Muscle layer of colon (tissue), 2 donors: ENCODE measurements around the gene CAPRIN2.
A peak's percentile ranks its signal among the peaks of the same experiment; 100 is the strongest.

Source experiments
- H3K27ac ChIP-seq: one replicate; pipeline ENCODE4 v1.7.0; 2013; ENCODE audit warnings: low read depth, mild to moderate bottlenecking, low read length, moderate library complexity
- H3K27me3 ChIP-seq, 2 donors: one replicate each; pipeline ENCODE4 v1.7.0; 2013; ENCODE audit warnings: low read length in 2 of 2, mild to moderate bottlenecking in 2 of 2; ENCODE audit not compliant: insufficient read depth in 2 of 2, control insufficient read depth in 1 of 2
- H3K36me3 ChIP-seq: one replicate; pipeline ENCODE4 v1.7.0; 2013; ENCODE audit warnings: mild to moderate bottlenecking, low read length; ENCODE audit not compliant: insufficient read depth
- H3K4me1 ChIP-seq: one replicate; pipeline ENCODE4 v1.7.0; 2013; ENCODE audit warnings: mild to moderate bottlenecking, low read length; ENCODE audit not compliant: insufficient read depth
- H3K4me3 ChIP-seq, 2 donors: one replicate each; pipeline ENCODE4 v1.7.0; 2013; ENCODE audit warnings: low read length in 2 of 2, low read depth in 1 of 2, mild to moderate bottlenecking in 1 of 2, moderate library complexity in 1 of 2
- H3K9ac ChIP-seq: one replicate; pipeline ENCODE4 v1.7.0; 2013; ENCODE audit warnings: low read length
- H3K9me3 ChIP-seq: one replicate; pipeline ENCODE4 v1.7.0; 2013; ENCODE audit warnings: mild to moderate bottlenecking, low read length
- donor health status: abdominal sarcoma.
- donor health status: Adenocarcinoma of cecum.

The CAPRIN2 gene

GRCh38 chr12:30696103-30696408, 58.7 kb downstream of the CAPRIN2 start:
- Histone ChIP-seq H3K36me3 (no peaks in the 10 kb centered on the region), H3K4me3 (peak overlapping the region; percentile 96 to 97), H3K27ac (peak overlapping the region; percentile 79), H3K9me3 (no peaks in the 10 kb centered on the region), H3K9ac (peak overlapping the region; percentile 72), H3K4me1 (peaks cover 27% of the 10 kb centered on the region), H3K27me3 (no peaks in the 10 kb centered on the region)

- Histone ChIP-seq H3K9ac (peak within 1 kb of the TSS; percentile 79), H3K4me3 (peak within 1 kb of the TSS; percentile 96 to 97), H3K27me3 (no peaks in the 10 kb centered on the region), H3K27ac (peak within 1 kb of the TSS; percentile 79), H3K36me3 (no peaks in the 10 kb centered on the region), H3K4me1 (peaks cover 27% of the 10 kb centered on the region), H3K9me3 (no peaks in the 10 kb centered on the region)
These were observed 59.3 kb downstream of the CAPRIN2 start, which contains the start of gene IPO8 for GRCh38 chr12:30695199-30696102. Gene IPO8, minus strand, starts transcription at chr12:30695869. Its CDS starts 222 bp downstream, at chr12:30695647.

- Histone ChIP-seq H3K36me3 (no peaks in the 10 kb centered on the region), H3K9me3 (no peaks in the 10 kb centered on the region), H3K4me1 (peaks cover 27% of the 10 kb centered on the region), H3K9ac (peak overlapping the region; percentile 79), H3K4me3 (peak overlapping the region; percentile 96 to 97), H3K27ac (peak overlapping the region; percentile 79), H3K27me3 (no peaks in the 10 kb centered on the region)
These were observed 60.1 kb downstream of the CAPRIN2 start for GRCh38 chr12:30694412-30695198.

GRCh38 chr12:30692470-30692869, 62.3 kb downstream of the CAPRIN2 start:
- no peaks in the 10 kb centered on the region for H3K36me3 ChIP-seq
- peaks cover 27% of the 10 kb centered on the region for H3K4me1 ChIP-seq
- H3K9me3 ChIP-seq, result no peaks in the 10 kb centered on the region
- H3K9ac ChIP-seq, result no peak overlapping the region
- no peaks in the 10 kb centered on the region for H3K27me3 ChIP-seq
- H3K4me3 ChIP-seq, result no peak overlapping the region
- H3K27ac ChIP-seq, result no peak overlapping the region

- peaks cover 27% of the 10 kb centered on the region for H3K4me1 ChIP-seq
- no peaks in the 10 kb centered on the region for H3K27me3 ChIP-seq
- H3K27ac ChIP-seq, result no peak overlapping the region
- no peaks in the 10 kb centered on the region for H3K36me3 ChIP-seq
- no peak overlapping the region for H3K4me3 ChIP-seq
- H3K9ac ChIP-seq, result no peak overlapping the region
- no peaks in the 10 kb centered on the region for H3K9me3 ChIP-seq
These were observed 63.5 kb downstream of the CAPRIN2 start for GRCh38 chr12:30691122-30691879.

GRCh38 chr12:30687265-30687986, 67.3 kb downstream of the CAPRIN2 start:
- no peak overlapping the region for H3K4me3 ChIP-seq
- no peaks in the 10 kb centered on the region for H3K9me3 ChIP-seq
- H3K27ac ChIP-seq, result no peak overlapping the region
- H3K9ac ChIP-seq, result no peak overlapping the region
- no peaks in the 10 kb centered on the region for H3K27me3 ChIP-seq
- H3K4me1 ChIP-seq, result peaks cover 5% of the 10 kb centered on the region
- H3K36me3 ChIP-seq, result peaks cover 18% of the 10 kb centered on the region

- H3K9me3 ChIP-seq, result no peaks in the 10 kb centered on the region
- H3K36me3 ChIP-seq, result peaks cover 54% of the 10 kb centered on the region
- no peak overlapping the region for H3K4me3 ChIP-seq
- no peak overlapping the region for H3K27ac ChIP-seq
- H3K27me3 ChIP-seq, result no peaks in the 10 kb centered on the region
- H3K9ac ChIP-seq, result no peak overlapping the region
- H3K4me1 ChIP-seq, result no peaks in the 10 kb centered on the region
These were observed 75.5 kb downstream of the CAPRIN2 start for GRCh38 chr12:30679241-30679640.

GRCh38 chr12:30678221-30678620, 76.5 kb downstream of the CAPRIN2 start:
- H3K4me3 ChIP-seq, result no peak overlapping the region
- no peaks in the 10 kb centered on the region for H3K4me1 ChIP-seq
- H3K9me3 ChIP-seq, result no peaks in the 10 kb centered on the region
- H3K36me3 ChIP-seq, result peaks cover 53% of the 10 kb centered on the region
- no peaks in the 10 kb centered on the region for H3K27me3 ChIP-seq
- H3K9ac ChIP-seq, result no peak overlapping the region
- H3K27ac ChIP-seq, result no peak overlapping the region

GRCh38 chr12:30661210-30661609, 93.5 kb downstream of the CAPRIN2 start:
- Histone ChIP-seq H3K4me1 (no peaks in the 10 kb centered on the region), H3K4me3 (no peak overlapping the region), H3K9me3 (no peaks in the 10 kb centered on the region), H3K27ac (no peak overlapping the region), H3K9ac (no peak overlapping the region), H3K36me3 (peaks cover 45% of the 10 kb centered on the region), H3K27me3 (no peaks in the 10 kb centered on the region)
